A549 treated with Mapracorat at 1 μM for 4 hours (cell line): ENCODE data around the gene CPEB3. TPM values are rescaled to one million over a fixed set of nuclear protein-coding genes. Genes with fewer than 3 reads are reported as not detected.

ENCODE experiments used
- total RNA-seq: library from RNA; stranded (reverse); fragments of 200-300 nt; extraction: Qiagen RNA extraction; gene quantifications from 5 replicates; pipeline ENCODE4 v1.2.3, GENCODE V29; 2022

Gene CPEB3
- 0.21 to 0.41 TPM (median 0.32 TPM) in 5 replicates for total RNA-seq

DNA sequence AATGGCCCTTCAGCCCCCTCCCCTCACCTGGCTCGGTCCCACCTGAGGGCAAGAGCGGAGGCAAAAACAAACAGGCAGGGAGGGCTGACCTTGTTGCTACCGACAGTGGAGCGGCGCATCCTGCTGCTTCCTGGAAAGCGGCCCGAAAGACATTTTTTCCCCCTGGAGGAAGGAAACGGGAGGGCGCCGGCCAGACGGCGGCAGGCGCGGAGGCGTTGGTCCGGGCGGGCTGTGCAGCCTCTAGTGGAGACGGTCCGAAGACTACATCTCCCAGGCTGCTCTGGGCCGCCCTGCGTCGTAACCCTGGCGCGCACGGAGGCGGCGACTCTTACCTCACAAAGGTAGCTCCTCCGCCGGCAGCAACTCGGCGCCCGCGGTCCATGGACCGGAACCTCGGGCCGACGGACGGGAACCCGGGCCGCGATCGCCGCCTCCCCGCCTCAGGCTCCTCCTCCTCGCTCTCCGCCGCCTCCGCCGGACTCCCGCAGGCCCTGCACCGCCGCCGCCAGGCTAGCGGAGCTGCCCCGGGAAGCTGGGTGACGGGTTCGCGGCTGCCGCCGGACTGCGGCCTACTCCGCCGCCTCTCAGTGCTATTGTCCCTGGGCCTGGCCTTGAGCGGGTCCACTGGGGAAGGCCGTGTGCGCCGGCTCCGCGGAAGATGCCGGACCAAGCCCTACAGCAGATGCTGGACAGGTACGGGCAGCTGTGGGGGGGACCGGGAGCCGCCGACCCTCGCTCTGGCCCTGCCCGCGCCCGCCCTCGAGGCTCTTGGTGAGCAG, at the start of gene CPEB3, which contains the start of gene MARCHF5:
TSS of gene CPEB3 (minus strand) at position 242 of the 779 bp plus-strand sequence. CDS start 50,728 bp downstream, outside the sequence.
TSS of gene MARCHF5 (plus strand) at position 331 of the 779 bp plus-strand sequence. CDS start at position 659, 328 bp downstream.

Other genes starting within 250 kb of the CPEB3 start
- gene MARCHF5, start 89 bp upstream of the CPEB3 start, total RNA-seq: 28.9 to 39.0 TPM (median 35.5 TPM) in 5 replicates